Adrenal gland (tissue), 12 donors: ENCODE measurements around the gene DOK3. TPM values are rescaled to one million over a fixed set of nuclear protein-coding genes. Genes with fewer than 3 reads are reported as not detected.

ENCODE experiments used
- DNase-seq, 7 donors: peaks; one replicate each; pipeline ENCODE4 v3.0.0-alpha.2; 2019 to 2020
- H3K27ac ChIP-seq, 5 donors: fragments of 200-600 bp; sonication (generic) in 4 of 5; 1 replicate in 3 of 5; 2 replicates in 2 of 5; pipeline versions ENCODE4 v1.5.1 to v1.8.0; 2016 to 2020; ENCODE audit warnings: mild to moderate bottlenecking in 1 of 5
- H3K27me3 ChIP-seq: fragments of 200-600 bp; 2 replicates; pipeline ENCODE4 v1.8.0; 2021
- H3K36me3 ChIP-seq, 2 donors: fragments of 200-600 bp; replicated peaks in 1 of 2; 1 replicate in 1 of 2; 2 replicates in 1 of 2; pipeline versions ENCODE4 v1.5.1 to v1.8.0; 2018 to 2022
- H3K4me1 ChIP-seq, 2 donors: fragments of 200-600 bp; replicated peaks in 1 of 2; 1 replicate in 1 of 2; 2 replicates in 1 of 2; pipeline versions ENCODE4 v1.5.1 to v1.8.0; 2018 to 2021
- H3K4me3 ChIP-seq, 4 donors: fragments of 200-600 bp; sonication (generic) in 3 of 4; one replicate each; pipeline ENCODE4 v1.5.1; 2016 to 2018
- H3K9me3 ChIP-seq, 3 donors: fragments of 200-600 bp; sonication (generic) in 1 of 3; replicated peaks in 1 of 3; 1 replicate in 2 of 3; 2 replicates in 1 of 3; pipeline versions ENCODE4 v1.5.1 to v1.8.0; 2016 to 2021
- POLR2A ChIP-seq, 2 donors: fragments of 450-650 bp; IDR thresholded peaks; one replicate each; pipeline ENCODE4 v1.6.1; 2017; ENCODE audit warnings: antibody characterized with exemption in 2 of 2, mild to moderate bottlenecking in 2 of 2, moderate library complexity in 1 of 2
- WGBS, 4 donors: extraction: QIAGEN DNeasy Blood & Tissue Kit in 2 of 4; methylation state at CpG; one replicate each; pipeline versions ENCODE4 v1.1.5 to v1.1.7; 2013 to 2017; 5-methylcytosine and 5-hydroxymethylcytosine counted together
- intact Hi-C, 2 donors: fragments of 100-400 bp; cut with DNase I; formaldehyde crosslinking; loops; one replicate each; pipeline versions ENCODE4 v1.14.1 to v1.15.0; 2022 to 2023
- polyA plus RNA-seq, 3 donors: library from polyadenylated mRNA; stranded (reverse); fragments of 200-250 nt in 2 of 3; fragments of 350-450 nt in 1 of 3; fragmentation: Illumina TruSeq in 1 of 3; extraction: RNeasy Lipid Tissue Mini Kit (QIAGEN cat#74804) in 1 of 3; gene quantifications; one replicate each; pipeline ENCODE4 v1.2.3, GENCODE V29; 2013 to 2014
- total RNA-seq, 9 donors: library from RNA; depleted of rRNA in 4 of 9; stranded (reverse); fragments of >200 nt in 4 of 9; fragments of 120-200 nt in 1 of 9; fragmentation: NEBNext Ultra II Directional in 1 of 9; extraction: Animal tissue kit (Norgen Biotek cat#: 25700) in 1 of 9; gene quantifications; one replicate each; pipeline versions ENCODE4 v1.1.0 to v1.2.4, GENCODE V29; 2013 to 2023
- TF ChIP-seq, protein P1 (sequence below), 6 experiments: fragments of 450-650 bp in 4 of 6; fragments of 200-600 bp in 2 of 6; sonication (generic) in 1 of 6; IDR thresholded peaks; 1 replicate in 5 of 6; 2 replicates in 1 of 6; pipeline versions ENCODE4 v1.5.1 to v1.8.0; 2016 to 2021; ENCODE audit warnings: antibody characterized with exemption in 6 of 6, mild to moderate bottlenecking in 2 of 6, moderate library complexity in 1 of 6
- donor health status: healthy with polysubstance abuse.
- donor health status: Bipolar disorder and iron deficiency.
- donor health status: DM: yes; HTN: yes; CAD: no.
- donor health status: DM: no; HTN: no; CAD: no.
- donor health status: DM: no; HTN: no; CAD: no.
- donor health status: DM: yes; HTN: yes; CAD: no.

The DOK3 gene
- total and polyA plus RNA-seq, 12 donors, result 1.5 to 49.1 (median 11.3) TPM

DNA sequence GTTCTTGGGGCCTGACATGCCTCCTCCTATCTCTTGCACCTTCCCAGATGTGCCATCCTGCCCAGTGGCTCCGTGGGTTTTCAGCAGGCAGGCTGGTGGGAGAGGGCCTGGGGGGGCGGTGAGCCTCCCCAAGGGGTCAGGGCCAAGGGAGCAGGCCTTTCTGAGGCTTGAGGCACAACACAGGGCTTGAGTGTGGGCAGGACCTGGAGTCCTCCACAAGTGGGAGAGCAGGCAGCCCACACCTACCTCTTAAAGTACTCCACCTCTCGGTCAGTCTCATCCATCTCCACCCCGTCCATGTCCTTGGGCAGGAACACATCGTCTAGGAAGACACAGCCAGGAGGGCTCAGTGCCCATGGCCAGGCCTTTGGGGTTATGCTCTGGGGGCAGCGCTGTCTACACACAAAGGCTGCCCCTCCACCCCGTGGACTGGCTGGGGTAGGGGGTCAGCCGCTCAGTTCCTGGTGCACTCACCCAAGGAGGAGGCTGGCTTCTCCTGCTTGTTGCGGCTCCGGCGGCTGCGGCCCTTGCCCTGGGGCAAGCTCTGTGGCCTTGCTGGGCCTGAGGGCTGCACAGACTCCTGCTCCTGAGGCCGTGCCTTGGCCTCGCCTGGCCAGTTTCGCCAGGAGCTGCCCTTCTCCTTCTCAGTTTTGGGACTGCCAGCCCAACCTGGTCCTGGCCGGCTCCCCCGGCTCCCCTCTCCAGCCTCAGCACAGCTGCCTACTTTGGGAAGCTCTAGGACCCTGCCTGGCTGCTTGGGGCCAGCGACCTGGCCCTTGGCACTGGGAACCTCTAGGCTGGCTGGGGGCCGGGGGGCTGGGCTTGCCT, 14.3 kb upstream of the DOK3 start:
- DNase-seq, result no peak
- H3K9me3 ChIP-seq, result no peaks in the 10 kb centered on the region
- no peak for TF ChIP-seq POLR2A (IDR thresholded peaks at IDR 0.05)
- TF ChIP-seq, protein P1, sequence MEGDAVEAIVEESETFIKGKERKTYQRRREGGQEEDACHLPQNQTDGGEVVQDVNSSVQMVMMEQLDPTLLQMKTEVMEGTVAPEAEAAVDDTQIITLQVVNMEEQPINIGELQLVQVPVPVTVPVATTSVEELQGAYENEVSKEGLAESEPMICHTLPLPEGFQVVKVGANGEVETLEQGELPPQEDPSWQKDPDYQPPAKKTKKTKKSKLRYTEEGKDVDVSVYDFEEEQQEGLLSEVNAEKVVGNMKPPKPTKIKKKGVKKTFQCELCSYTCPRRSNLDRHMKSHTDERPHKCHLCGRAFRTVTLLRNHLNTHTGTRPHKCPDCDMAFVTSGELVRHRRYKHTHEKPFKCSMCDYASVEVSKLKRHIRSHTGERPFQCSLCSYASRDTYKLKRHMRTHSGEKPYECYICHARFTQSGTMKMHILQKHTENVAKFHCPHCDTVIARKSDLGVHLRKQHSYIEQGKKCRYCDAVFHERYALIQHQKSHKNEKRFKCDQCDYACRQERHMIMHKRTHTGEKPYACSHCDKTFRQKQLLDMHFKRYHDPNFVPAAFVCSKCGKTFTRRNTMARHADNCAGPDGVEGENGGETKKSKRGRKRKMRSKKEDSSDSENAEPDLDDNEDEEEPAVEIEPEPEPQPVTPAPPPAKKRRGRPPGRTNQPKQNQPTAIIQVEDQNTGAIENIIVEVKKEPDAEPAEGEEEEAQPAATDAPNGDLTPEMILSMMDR (IDR thresholded peaks at IDR 0.05), result no peak
- H3K27ac ChIP-seq, result no peak overlapping the region
- H3K27me3 ChIP-seq, result no peaks in the 10 kb centered on the region
- intact Hi-C loops, result no loop called here
- H3K4me3 ChIP-seq, result no peak overlapping the region
- 81 to 93% (median 91%) methylated on average over 6 to 19 of the region's 19 CpGs for WGBS, 4 donors
- H3K4me1 ChIP-seq, result peaks cover 0 to 3% of the 10 kb centered on the region in 2 donors
- H3K36me3 ChIP-seq, result peaks cover 0 to 89% of the 10 kb centered on the region in 2 donors

DNA sequence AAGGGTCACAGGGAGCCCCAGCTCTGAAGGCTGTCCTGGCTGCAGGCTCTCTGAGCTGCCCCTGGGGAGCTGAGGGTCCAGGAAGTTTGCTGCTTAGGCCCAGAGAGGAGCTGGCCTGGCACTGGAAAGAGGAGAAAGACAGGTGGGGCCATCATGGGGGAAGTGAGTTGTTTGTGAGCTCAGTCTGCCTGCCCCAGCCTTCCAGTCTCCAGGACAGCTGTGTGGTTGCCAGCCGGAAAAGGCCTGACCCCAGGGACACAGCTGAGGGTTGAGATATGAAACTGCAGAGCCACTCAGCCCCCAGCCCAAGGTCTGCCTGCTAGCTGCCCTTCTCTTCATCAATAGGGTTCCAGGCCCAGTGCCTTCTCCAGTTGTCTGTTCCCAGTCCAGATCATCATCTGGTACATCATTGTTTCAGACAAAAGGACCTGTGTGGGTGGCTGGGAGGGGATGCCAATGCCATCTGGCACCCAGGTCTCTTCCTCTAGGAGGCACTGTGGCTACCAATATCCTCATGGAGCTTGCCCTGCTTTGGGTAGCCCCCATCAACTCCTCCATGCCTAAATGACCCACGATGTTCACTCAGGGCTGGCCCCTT, 11.4 kb upstream of the DOK3 start:
- peaks cover 4 to 10% of the 10 kb centered on the region in 2 donors for H3K4me1 ChIP-seq
- 79 to 100% (median 88%) methylated on average over 1 to 2 of the region's 2 CpGs for WGBS, 4 donors
- H3K9me3 ChIP-seq, result no peaks in the 10 kb centered on the region
- peaks cover 0 to 63% of the 10 kb centered on the region in 2 donors for H3K36me3 ChIP-seq
- intact Hi-C loops, result no loop called here
- H3K27me3 ChIP-seq, result no peaks in the 10 kb centered on the region
- no peak for TF ChIP-seq POLR2A (IDR thresholded peaks at IDR 0.05)
- TF ChIP-seq, protein P1 (IDR thresholded peaks at IDR 0.05), result no peak
- H3K27ac ChIP-seq, result no peak overlapping the region
- no peak for DNase-seq
- H3K4me3 ChIP-seq, result no peak overlapping the region

DNA sequence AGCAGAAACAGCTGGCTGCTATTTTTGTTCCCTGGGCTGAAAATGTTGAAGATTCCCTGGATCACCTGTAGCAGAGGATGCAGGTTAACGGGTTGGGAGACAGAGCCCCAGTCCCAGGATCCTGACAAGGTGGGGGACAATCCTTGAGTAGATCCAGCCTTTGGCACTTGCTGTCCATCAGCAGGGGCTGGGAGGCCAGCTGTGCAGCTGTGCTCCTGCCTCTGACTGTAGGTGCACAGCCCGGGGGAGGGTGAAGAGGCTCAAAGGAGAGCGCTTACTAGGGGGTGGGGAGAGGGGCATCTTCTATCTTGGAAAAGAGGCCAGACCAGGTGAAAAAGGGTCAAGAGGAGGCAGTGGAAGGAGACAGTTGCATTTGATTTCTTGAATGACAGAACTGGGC, 10.6 kb upstream of the DOK3 start:
- DNase-seq, result no peak
- intact Hi-C loops, result no loop called here

More for the DNA sequence above, 10.6 kb upstream of the DOK3 start:
- 89 to 95% (median 91%) methylated on average over 3 of the region's 3 CpGs for WGBS, 4 donors
- TF ChIP-seq, protein P1 (IDR thresholded peaks at IDR 0.05), result no peak
- no peak for TF ChIP-seq POLR2A (IDR thresholded peaks at IDR 0.05)
- no peak overlapping the region for H3K27ac ChIP-seq
- peaks cover 0 to 59% of the 10 kb centered on the region in 2 donors for H3K36me3 ChIP-seq
- no peaks in the 10 kb centered on the region for H3K27me3 ChIP-seq
- H3K4me1 ChIP-seq, result peaks cover 11 to 17% of the 10 kb centered on the region in 2 donors
- no peaks in the 10 kb centered on the region for H3K9me3 ChIP-seq
- H3K4me3 ChIP-seq, result no peak overlapping the region
